GM18907 (cell line): Measurements from ENCODE around the gene LYZL2.
"Not testable (repeated sequence)": the region's sequence is repeated elsewhere in the genome, so short reads cannot be mapped to it uniquely, and the experiment has no call there.

Source experiments
- ATAC-seq: cut with Tn5 transposase; IDR thresholded peaks from one replicate; pipeline ENCODE4 v1.9.1; 2021; ENCODE audit warnings: mild to moderate bottlenecking, moderate library complexity; ENCODE audit not compliant: unreplicated experiment

LYZL2 gene

GRCh38 chr10:30629653-30630052, at the start of gene LYZL2:
TSS of gene LYZL2 (minus strand) at chr10:30629753. CDS start at chr10:30626915, 2,838 bp downstream.
- ATAC-seq = no peak

- ATAC-seq = not testable (repeated sequence)
Observed at GRCh38 chr10:30677616-30678015, 48.1 kb upstream of the LYZL2 start.

- not testable (repeated sequence) for ATAC-seq
Observed at GRCh38 chr10:30677146-30677545, 47.6 kb upstream of the LYZL2 start.

- no peak for ATAC-seq
Observed at GRCh38 chr10:30675791-30676718, 46.5 kb upstream of the LYZL2 start.

- no peak for ATAC-seq
Observed at GRCh38 chr10:30674796-30675195, 45.2 kb upstream of the LYZL2 start.

- ATAC-seq = not testable (repeated sequence)
Observed at GRCh38 chr10:30673262-30673661, 43.7 kb upstream of the LYZL2 start.

GRCh38 chr10:30672338-30672737, 42.8 kb upstream of the LYZL2 start:
- ATAC-seq = not testable (repeated sequence)

GRCh38 chr10:30671026-30671616, 41.6 kb upstream of the LYZL2 start:
- peak; percentile 57 for ATAC-seq

GRCh38 chr10:30667982-30668381, 38.4 kb upstream of the LYZL2 start:
- not testable (repeated sequence) for ATAC-seq

- ATAC-seq = peak; percentile 88
Observed at GRCh38 chr10:30663403-30663802, 33.9 kb upstream of the LYZL2 start.

GRCh38 chr10:30662814-30663213, 33.3 kb upstream of the LYZL2 start:
- ATAC-seq = no peak

- not testable (repeated sequence) for ATAC-seq
Observed at GRCh38 chr10:30660314-30660713, 30.8 kb upstream of the LYZL2 start.

- no peak for ATAC-seq
Observed at GRCh38 chr10:30656233-30656632, 26.7 kb upstream of the LYZL2 start.

- not testable (repeated sequence) for ATAC-seq
Observed at GRCh38 chr10:30655001-30655400, 25.4 kb upstream of the LYZL2 start.

GRCh38 chr10:30651470-30652397, 22.2 kb upstream of the LYZL2 start:
- ATAC-seq = not testable (repeated sequence)

- ATAC-seq = no peak
Observed at GRCh38 chr10:30647089-30647488, 17.5 kb upstream of the LYZL2 start.

GRCh38 chr10:30645340-30645827, 15.8 kb upstream of the LYZL2 start:
- no peak for ATAC-seq

GRCh38 chr10:30644408-30644861, 14.9 kb upstream of the LYZL2 start:
- not testable (repeated sequence) for ATAC-seq

- not testable (repeated sequence) for ATAC-seq
Observed at GRCh38 chr10:30643557-30644199, 14.1 kb upstream of the LYZL2 start.

- ATAC-seq = not testable (repeated sequence)
Observed at GRCh38 chr10:30642856-30643255, 13.3 kb upstream of the LYZL2 start.
